ENCODE measurements around the gene CFAP61.

The CFAP61 gene

GRCh38 chr20:20181322-20181721 lies 129.0 kb downstream of the CFAP61 start:
- no peak for DNase-seq

DNA sequence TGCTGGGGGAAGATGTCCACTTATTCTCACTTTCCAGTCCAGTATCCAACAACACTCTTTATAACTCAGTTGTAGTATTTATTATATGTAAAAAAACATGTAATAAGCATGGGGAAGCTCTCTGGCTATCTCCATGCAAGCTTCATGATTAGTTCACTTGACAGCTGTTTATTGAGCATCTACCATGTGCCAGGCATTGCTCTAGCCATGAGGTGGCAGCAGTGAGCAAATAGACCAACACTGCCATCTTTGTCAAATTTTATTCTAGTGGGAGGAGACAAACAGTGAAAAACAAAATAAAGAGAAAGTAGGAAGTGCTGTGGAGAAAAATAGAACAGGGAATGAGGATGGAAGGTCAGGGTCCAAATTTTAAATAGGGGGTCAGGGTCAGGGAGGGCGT lies 131.8 kb downstream of the CFAP61 start:
- no peak for DNase-seq

- no peak for DNase-seq
Measured at GRCh38 chr20:20184706-20185105, 132.4 kb downstream of the CFAP61 start.

DNA sequence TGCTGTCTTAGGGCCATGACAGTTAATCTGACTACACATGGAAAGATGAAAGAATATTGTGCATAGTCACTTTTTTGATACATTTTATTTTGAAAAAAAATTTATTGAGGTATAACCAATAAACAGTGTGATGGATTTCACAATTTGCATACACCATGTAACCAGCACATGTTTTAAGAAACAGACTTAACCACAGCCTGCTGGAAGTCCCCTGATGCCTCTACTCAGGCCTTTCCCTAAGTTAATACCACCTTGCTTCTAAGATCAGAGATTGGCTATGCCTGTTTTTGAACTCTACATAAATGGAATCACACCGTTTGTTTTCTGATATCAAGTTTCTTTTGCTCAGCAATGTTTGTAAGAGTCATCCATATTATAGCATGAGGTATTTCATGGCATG lies 136.3 kb downstream of the CFAP61 start:
- no peak for DNase-seq

DNA sequence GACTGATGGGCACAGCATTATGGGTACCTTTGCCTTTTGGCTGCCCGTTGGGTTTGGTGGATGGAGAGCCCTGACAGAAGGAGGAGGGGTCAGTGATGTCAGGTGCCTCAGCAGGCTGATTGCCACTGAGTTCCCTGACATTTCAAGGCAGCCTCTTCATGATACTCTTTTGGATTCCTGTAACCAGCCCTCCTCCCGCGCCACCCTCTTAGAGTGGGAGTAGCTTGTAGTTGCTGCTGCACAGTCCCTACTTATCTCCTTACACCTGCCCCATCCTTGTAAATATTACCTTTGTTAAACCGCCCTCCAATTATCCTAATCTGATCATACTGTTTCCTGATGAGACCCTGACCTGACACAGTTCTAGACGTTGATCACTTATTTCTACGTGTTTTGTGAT lies 140.0 kb downstream of the CFAP61 start:
- DNase-seq, result no peak

GRCh38 chr20:20195021-20195705 lies 142.8 kb downstream of the CFAP61 start:
- no peak for DNase-seq

GRCh38 chr20:20196610-20197009 lies 144.3 kb downstream of the CFAP61 start:
- DNase-seq, result no peak

DNA sequence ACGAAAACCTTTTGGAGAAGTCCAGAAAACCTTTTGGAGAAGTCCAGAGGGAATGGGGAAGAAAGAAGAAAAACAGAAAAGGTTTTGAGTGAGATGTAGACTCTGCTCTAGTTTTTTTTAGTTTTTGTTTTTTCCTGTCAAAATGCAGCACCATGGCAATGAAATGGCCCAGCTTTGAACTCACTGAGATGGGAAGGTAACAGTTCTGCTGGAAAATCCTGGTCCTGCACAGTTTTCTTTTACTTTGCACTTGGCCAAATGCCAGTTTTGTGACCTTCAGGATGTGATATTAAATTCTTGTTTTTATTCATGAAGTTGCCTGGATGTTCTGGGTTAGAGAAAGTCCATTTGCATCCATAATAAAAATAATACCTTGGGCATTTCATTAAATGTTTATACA lies 145.7 kb downstream of the CFAP61 start:
- DNase-seq, result no peak

- no peak for DNase-seq
Measured at GRCh38 chr20:20199361-20200160, 147.2 kb downstream of the CFAP61 start.

DNA sequence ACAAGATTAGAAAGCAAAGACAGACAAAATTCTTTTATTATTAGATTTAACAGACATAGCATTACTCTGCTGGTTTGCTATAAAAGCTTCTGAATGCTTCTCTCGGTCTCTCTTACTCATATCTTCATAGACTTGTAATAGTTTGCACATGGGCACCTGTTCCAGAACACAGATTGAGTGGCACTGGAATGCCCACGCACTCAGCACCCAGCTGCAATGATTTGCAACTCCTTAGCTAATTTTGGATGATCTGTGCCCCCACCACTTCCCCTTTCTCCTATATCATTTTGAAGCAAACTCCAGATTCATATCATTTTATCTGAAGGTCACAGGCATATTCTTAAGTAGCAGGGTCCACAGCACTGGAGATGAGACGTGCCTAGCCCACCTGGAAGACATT lies 148.8 kb downstream of the CFAP61 start:
- no peak for DNase-seq

GRCh38 chr20:20201639-20202038 lies 149.3 kb downstream of the CFAP61 start:
- no peak for DNase-seq

- no peak for DNase-seq
Measured at GRCh38 chr20:20202768-20203167, 150.4 kb downstream of the CFAP61 start.

GRCh38 chr20:20203784-20204183 lies 151.5 kb downstream of the CFAP61 start:
- no peak for DNase-seq

DNA sequence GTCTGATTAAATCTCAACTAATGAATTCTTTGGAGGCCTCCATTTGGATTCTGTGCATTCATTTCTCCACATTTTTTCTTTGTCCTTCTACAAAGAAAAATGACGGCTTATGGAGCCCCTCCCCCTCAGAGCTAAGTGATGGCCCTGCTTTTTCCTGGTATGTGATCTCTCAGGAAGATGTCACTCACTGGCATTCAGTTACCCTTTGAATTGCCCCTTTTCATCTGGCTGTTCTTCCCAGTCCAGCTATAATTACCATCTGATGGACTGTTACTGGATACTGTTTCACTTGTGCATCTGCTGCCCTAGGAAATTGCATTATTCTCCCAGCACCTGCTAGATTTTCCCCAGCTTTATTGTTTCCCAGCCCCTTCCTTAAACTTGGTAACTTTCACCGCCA lies 151.9 kb downstream of the CFAP61 start:
- no peak for DNase-seq

DNA sequence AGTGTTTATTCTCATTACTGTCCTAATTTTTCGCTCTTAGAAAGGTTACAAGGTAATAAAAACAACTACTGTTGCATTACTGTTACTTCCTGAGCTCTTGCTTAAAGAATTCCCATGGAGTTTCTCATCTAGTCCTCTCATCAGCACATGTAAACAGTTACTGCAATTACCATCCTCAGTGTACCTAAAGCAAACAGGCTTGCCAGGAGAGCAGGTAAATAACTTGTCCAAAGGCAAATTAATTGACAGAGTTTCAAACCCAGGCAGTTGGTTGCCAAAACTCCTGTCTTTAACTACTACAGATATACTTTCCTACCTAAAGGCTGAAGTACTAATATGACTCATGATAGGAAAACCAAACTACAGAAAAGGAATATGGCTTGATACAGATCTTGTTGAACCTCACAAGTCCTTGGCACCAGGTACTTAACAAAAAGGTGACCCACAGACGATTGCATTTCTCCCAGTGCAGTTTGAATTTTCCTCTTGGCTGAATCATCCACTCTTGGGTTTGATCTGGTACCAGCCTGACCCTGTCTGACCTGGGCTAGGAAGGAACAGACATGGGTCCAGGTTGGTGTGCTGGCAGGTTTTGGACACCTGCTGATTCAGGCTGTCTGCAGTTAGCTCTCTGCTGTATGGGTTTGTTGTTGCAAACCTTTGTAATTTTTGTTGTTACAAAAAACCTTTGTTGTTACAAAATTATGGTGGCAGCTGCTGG lies 153.0 kb downstream of the CFAP61 start:
- DNase-seq, result no peak

GRCh38 chr20:20205862-20206236 lies 153.5 kb downstream of the CFAP61 start:
- DNase-seq, result no peak

DNA sequence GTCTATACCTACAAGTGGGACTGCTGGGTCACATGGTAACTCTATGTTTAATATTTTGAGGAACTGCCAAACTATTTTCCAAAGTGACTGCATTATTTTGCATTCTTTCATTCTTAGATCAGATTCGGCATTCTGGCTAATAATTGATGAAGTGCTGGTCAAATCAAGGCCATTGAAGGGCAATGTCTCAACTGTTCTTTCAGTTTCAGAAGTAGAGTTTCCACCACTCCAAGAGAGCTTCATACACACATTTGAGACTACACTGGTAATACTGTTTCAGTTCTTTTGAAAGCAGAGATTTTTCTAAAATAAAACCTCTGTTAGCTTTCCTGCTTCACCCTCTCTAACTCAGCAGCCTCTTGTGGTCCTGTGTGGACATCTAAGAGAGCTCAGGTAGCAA lies 154.5 kb downstream of the CFAP61 start:
- DNase-seq, result no peak

GRCh38 chr20:20207291-20207690 lies 155.0 kb downstream of the CFAP61 start:
- DNase-seq, result no peak

GRCh38 chr20:20207872-20208271 lies 155.5 kb downstream of the CFAP61 start:
- no peak for DNase-seq

DNA sequence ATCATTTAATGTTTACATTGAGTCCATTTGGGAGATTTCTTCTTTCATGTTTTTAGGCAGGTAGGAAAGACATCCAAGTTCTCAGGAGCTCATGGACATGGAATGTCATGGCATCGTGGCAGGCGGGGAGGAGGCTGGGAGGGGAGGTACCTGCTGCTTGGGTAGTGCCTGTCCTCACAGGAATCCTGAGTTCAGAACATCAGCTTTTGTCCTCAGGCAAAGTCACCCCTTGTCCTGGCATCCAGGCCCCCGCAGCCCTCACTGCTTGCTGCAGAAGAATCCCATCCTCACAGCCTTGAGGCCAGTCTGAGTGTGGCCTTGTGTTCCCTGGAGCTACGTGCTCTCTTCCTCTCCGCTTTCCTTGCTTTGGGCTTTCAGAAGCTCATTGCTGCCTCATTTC lies 157.4 kb downstream of the CFAP61 start:
- no peak for DNase-seq

DNA sequence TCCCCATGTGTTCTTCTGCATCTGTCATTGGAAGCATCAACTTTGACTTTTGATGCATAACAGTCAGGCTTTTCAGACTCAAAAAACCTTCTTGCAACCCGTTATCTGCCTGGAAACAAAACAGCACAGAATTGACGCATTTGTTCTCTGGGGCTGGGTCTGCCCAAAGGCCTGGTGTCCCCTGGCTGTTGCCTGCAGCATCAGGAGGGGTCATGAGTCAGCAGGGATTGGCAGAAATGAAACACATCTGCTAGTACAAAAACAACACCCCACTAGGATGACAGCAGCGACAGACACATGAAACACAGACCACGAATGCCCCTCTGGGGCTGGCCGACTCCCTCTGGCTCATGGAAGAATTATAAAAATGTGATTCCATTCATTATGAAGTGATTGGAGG lies 158.0 kb downstream of the CFAP61 start:
- no peak for DNase-seq

DNA sequence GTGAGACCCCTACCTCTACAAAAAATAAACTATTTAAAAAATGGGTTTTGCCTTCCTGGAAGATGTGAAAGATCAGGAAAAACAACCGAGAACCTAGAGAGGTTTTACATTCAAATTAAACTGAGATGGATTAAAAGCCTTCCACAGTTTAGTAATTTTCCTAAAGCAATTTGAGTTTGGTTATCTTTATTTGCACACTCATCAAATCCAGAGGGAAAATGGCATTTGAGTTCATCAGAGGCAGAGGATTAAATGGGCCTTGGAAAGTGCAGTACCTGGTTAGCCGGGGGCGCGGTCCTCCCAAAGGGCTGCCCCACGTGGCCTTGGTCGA lies 158.6 kb downstream of the CFAP61 start:
- no peak for DNase-seq

DNA sequence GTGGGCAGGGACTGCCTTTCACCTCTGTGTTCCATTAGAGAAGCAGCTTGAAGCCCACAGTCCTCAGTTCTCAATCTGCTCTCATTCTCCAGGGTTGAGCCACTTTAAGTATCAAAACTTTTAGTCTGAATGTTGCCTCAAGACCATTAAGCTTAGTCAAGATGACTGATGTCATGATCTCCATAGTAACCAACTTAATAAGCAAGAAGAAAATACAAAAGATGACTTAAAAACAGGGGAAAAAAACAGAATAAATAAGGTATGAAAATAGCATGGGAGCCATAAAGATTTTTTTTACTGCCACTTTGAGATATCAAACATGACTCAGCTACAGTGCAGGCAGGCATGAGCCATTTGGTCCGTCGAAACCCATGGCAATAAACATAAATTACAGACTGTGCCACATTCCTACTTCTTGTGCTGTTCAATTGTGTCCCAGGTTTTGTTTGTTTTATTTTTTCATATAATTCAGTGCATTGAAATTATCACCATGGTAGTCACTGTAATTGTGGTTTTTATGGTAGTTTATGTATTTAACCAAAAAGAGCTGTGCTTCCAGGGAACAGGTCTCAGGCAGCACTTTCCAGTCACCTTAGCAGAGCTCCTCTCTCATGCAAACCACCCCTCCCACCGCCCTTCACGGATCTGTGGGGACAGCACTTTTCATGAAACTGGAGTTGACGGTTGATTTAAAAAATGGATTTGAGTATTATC lies 159.1 kb downstream of the CFAP61 start:
- DNase-seq, result no peak
